Measurements from ENCODE around the gene NTM.

The NTM gene

DNA sequence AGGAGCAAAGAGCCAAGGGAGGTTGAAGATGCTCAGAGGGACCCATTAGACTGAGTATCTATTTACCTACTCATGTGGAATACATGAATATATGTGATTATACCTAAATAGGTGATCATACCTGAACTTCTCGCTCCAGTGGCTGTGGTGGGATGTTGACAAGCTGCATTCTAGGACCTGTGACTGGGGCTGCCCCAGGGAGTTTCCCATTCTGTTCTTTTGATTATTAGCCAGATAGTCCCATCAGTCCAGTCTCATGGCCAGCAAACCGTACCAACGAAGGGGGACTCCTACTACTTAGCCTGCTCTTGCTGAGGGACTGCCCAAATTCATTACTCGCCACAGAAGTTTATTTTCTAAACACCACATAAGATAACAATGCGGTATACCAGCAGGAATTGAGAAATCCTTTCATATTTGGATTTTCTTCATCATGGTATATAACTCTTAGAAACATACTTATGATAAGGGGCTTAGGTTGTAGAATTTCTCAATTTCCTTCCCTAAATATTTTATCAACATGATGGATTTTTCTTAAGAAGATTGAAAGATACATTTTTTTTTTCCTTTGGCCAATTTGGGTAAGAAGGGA lies 273.9 kb downstream of the NTM start:
- Histone ChIP-seq H3K4me3 (no peak overlapping the region), H3K9ac (ENCODE audit: insufficient read length) (no peak overlapping the region), H3K27ac (no peak overlapping the region), H3K9me3 (ENCODE audit: low read depth, low read length) (no peaks in the 10 kb centered on the region), H3K36me3 (ENCODE audit: insufficient read depth, low read length) (no peaks in the 10 kb centered on the region)
- no peak for TF ChIP-seq FOXP2 (optimal IDR thresholded peaks at IDR 0.05; ENCODE audit: control extremely low read depth, extremely low read length, insufficient read depth)
- TF ChIP-seq EZH2 (IDR thresholded peaks at IDR 0.05) = no peak
- TF ChIP-seq POLR2AphosphoS5 (IDR thresholded peaks at IDR 0.05; ENCODE audit: borderline replicate concordance, low read depth, low read length) = no peak
- no peak for DNase-seq (ENCODE audit: low read depth, low spot score)

DNA sequence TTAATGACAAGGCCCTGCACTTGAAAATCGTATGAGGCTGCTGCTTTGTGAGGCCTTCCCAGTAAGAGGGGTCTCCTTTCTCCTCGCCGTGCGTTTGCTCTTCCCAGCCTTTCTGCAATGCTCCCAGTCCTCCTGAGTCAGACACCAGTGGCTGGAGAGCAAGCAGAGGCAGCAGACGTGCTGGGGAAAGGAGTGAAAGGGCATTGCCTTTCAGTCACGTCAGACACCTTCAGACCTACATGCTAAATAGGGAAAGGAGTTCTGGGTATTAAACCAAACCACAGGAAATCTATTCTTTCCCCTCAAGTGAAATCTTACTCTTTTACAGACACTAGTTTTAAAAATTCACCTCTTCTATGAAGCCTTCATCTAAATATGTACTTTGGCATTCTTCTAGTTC lies 274.8 kb downstream of the NTM start:
- no peak overlapping the region for H3K4me3 ChIP-seq
- H3K27ac ChIP-seq = no peak overlapping the region
- H3K9ac ChIP-seq (ENCODE audit: insufficient read length) = no peak overlapping the region
- H3K36me3 ChIP-seq (ENCODE audit: insufficient read depth, low read length) = no peaks in the 10 kb centered on the region
- no peak for TF ChIP-seq EZH2 (IDR thresholded peaks at IDR 0.05)
- TF ChIP-seq FOXP2 (optimal IDR thresholded peaks at IDR 0.05; ENCODE audit: control extremely low read depth, extremely low read length, insufficient read depth) = no peak
- no peak for TF ChIP-seq POLR2AphosphoS5 (IDR thresholded peaks at IDR 0.05; ENCODE audit: borderline replicate concordance, low read depth, low read length)
- no peaks in the 10 kb centered on the region for H3K9me3 ChIP-seq (ENCODE audit: low read depth, low read length)
- no peak for DNase-seq (ENCODE audit: low read depth, low spot score)

DNA sequence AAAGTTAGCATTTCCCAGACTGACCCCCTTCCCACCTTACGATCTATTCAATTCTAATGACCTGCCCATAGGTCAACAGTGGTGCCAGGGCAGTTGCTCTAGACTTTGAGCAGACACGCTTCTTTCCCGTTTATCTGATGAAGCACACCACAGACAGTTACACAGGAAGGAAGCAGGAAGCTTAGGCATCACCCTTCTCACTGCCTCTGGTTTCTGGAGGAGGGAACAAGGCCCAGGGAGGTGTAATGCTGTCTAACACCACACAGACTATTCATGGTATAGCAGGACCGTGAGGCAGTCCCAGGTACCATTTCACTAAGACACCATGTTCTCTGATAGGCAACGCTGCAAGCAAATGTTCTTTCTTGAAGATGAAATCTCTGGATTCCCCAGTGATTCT lies 279.4 kb downstream of the NTM start:
- Histone ChIP-seq H3K27ac (no peak overlapping the region), H3K9me3 (ENCODE audit: low read depth, low read length) (no peaks in the 10 kb centered on the region), H3K9ac (ENCODE audit: insufficient read length) (no peak overlapping the region), H3K4me3 (no peak overlapping the region), H3K36me3 (ENCODE audit: insufficient read depth, low read length) (no peaks in the 10 kb centered on the region)
- no peak for DNase-seq (ENCODE audit: low read depth, low spot score)
- TF ChIP-seq POLR2AphosphoS5 (IDR thresholded peaks at IDR 0.05; ENCODE audit: borderline replicate concordance, low read depth, low read length) = no peak
- no peak for TF ChIP-seq EZH2 (IDR thresholded peaks at IDR 0.05)
- no peak for TF ChIP-seq FOXP2 (optimal IDR thresholded peaks at IDR 0.05; ENCODE audit: control extremely low read depth, extremely low read length, insufficient read depth)

DNA sequence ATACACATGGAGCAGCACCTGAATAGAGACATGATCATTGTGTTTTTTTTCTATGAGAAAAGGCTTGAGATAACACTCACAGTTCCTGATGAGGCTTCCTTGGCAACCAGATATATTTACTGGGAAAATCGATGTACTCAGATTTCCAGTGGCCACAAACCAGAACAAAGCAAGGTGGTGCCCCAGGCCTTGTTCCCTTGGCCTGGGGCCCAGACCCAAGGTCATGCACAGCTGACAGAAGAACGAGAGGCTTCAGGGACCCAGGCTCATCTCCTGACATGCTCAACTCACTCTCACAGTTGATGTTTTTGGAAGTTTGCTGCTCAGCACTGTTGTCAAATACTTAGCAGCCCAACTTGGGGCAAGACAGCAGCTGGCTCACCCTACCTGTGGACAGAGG lies 281.8 kb downstream of the NTM start:
- Histone ChIP-seq H3K9ac (ENCODE audit: insufficient read length) (no peak overlapping the region), H3K9me3 (ENCODE audit: low read depth, low read length) (no peaks in the 10 kb centered on the region), H3K4me3 (no peak overlapping the region), H3K36me3 (ENCODE audit: insufficient read depth, low read length) (no peaks in the 10 kb centered on the region), H3K27ac (no peak overlapping the region)
- TF ChIP-seq EZH2 (IDR thresholded peaks at IDR 0.05) = no peak
- no peak for TF ChIP-seq FOXP2 (optimal IDR thresholded peaks at IDR 0.05; ENCODE audit: control extremely low read depth, extremely low read length, insufficient read depth)
- no peak for DNase-seq (ENCODE audit: low read depth, low spot score)

DNA sequence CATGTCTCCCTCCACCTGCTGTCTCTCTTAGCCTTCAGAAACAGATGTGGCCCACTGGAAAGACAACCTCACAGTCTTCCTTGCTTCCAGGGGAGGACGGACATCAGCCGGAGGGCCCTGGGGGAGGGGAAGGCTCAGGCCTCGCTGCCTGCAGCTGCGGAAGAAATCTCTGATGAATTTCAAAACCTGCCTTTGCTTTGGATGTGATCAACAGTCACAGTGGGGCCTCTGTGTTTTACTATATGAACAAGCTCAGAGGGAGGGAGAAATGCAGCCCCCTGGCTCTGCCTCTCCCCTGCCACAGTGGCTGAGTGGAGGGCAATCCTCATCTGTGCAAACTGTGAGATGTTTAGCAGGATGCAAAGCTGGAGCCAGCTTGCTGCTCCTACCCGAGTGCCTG lies 282.8 kb downstream of the NTM start:
- H3K9ac ChIP-seq (ENCODE audit: insufficient read length) = no peak overlapping the region
- H3K27ac ChIP-seq = no peak overlapping the region
- H3K9me3 ChIP-seq (ENCODE audit: low read depth, low read length) = no peaks in the 10 kb centered on the region
- H3K36me3 ChIP-seq (ENCODE audit: insufficient read depth, low read length) = no peaks in the 10 kb centered on the region
- TF ChIP-seq FOXP2 (optimal IDR thresholded peaks at IDR 0.05; ENCODE audit: control extremely low read depth, extremely low read length, insufficient read depth) (no peak), POLR2AphosphoS5 (IDR thresholded peaks at IDR 0.05; ENCODE audit: borderline replicate concordance, low read depth, low read length) (no peak), EZH2 (IDR thresholded peaks at IDR 0.05) (no peak)
- no peak overlapping the region for H3K4me3 ChIP-seq
- DNase-seq (ENCODE audit: low read depth, low spot score) = no peak

DNA sequence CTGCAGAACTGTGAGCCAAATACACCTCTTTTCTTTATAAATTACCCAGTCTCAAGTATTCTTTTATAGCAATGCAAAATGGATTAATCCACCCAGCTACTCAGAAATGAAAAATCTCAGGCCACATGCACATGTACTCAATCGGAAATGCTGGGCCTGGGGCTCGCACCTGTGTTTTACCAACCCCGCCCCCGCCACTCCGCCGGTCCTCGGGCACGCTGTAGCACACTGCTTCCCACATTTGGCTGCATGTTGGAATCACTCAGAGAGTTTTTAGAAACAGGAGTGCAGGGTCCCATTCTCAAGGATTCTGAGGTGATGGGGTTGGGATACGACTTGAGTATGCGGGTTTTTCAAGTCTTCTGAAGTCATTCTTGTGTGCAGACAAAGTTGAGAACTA lies 284.4 kb downstream of the NTM start:
- Histone ChIP-seq H3K27ac (no peak overlapping the region), H3K4me3 (no peak overlapping the region), H3K36me3 (ENCODE audit: insufficient read depth, low read length) (no peaks in the 10 kb centered on the region), H3K9ac (ENCODE audit: insufficient read length) (no peak overlapping the region), H3K9me3 (ENCODE audit: low read depth, low read length) (no peaks in the 10 kb centered on the region)
- TF ChIP-seq FOXP2 (optimal IDR thresholded peaks at IDR 0.05; ENCODE audit: control extremely low read depth, extremely low read length, insufficient read depth) (no peak), EZH2 (IDR thresholded peaks at IDR 0.05) (no peak), POLR2AphosphoS5 (IDR thresholded peaks at IDR 0.05; ENCODE audit: borderline replicate concordance, low read depth, low read length) (no peak)
- no peak for DNase-seq (ENCODE audit: low read depth, low spot score)

DNA sequence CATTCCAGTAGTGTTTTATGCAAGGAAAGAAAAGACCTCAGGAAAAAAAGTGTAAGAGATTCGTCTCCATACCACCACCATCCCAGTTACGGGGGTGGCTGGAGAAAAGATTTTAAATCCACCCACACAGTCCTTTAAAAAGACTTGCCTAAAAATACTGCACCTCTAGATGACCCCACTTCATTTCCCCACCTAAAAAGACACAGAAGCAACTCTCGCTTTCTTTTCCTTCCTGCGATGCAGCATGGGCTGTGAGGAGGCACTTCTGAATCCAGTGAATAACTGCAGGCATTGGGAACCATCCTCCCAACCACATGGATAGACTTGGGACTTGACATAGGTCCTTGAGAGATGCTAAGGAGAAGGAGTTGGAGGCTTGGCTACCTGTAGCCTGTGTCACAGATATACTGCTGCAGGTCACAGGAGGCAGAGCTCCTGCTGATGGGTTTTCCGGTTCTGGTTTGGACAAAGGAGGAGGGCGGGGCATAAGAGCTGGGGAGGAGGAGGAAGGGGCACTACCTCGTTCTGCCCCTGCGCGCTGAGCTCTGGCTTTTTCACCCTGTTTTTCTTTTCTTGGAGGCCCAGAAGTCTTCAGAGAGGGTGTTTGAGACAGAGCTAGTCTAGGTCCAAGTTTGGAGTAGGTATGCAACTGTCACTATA lies 285.9 kb downstream of the NTM start:
- H3K36me3 ChIP-seq (ENCODE audit: insufficient read depth, low read length) = no peaks in the 10 kb centered on the region
- TF ChIP-seq FOXP2 (optimal IDR thresholded peaks at IDR 0.05; ENCODE audit: control extremely low read depth, extremely low read length, insufficient read depth) (no peak), POLR2AphosphoS5 (IDR thresholded peaks at IDR 0.05; ENCODE audit: borderline replicate concordance, low read depth, low read length) (no peak), EZH2 (IDR thresholded peaks at IDR 0.05) (no peak)
- H3K4me3 ChIP-seq = no peak overlapping the region
- H3K9me3 ChIP-seq (ENCODE audit: low read depth, low read length) = no peaks in the 10 kb centered on the region
- no peak for DNase-seq (ENCODE audit: low read depth, low spot score)
- no peak overlapping the region for H3K27ac ChIP-seq
- no peak overlapping the region for H3K9ac ChIP-seq (ENCODE audit: insufficient read length)

DNA sequence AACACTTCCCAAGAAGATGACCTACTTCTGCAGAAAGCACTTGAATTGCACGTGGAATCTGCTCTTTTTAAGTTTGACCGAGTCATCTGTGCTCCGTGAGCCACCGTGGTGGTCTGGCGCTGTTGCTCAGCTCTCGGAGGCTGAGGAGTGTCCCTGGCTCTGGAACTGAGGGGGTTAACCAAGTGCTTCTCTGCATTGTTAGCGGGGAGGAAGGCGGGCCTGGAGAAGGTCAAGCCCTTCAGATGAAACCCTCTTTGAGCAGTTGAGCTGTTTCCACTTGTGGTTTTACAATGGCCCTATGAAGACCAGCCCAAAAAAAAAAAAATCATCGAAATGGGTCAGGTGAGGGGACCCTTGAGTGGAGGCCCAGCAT lies 286.4 kb downstream of the NTM start:
- Histone ChIP-seq H3K36me3 (ENCODE audit: insufficient read depth, low read length) (no peaks in the 10 kb centered on the region), H3K4me3 (no peak overlapping the region), H3K9me3 (ENCODE audit: low read depth, low read length) (no peaks in the 10 kb centered on the region), H3K27ac (no peak overlapping the region), H3K9ac (ENCODE audit: insufficient read length) (no peak overlapping the region)
- no peak for DNase-seq (ENCODE audit: low read depth, low spot score)
- TF ChIP-seq EZH2 (IDR thresholded peaks at IDR 0.05) (no peak), POLR2AphosphoS5 (IDR thresholded peaks at IDR 0.05; ENCODE audit: borderline replicate concordance, low read depth, low read length) (no peak), FOXP2 (optimal IDR thresholded peaks at IDR 0.05; ENCODE audit: control extremely low read depth, extremely low read length, insufficient read depth) (no peak)

DNA sequence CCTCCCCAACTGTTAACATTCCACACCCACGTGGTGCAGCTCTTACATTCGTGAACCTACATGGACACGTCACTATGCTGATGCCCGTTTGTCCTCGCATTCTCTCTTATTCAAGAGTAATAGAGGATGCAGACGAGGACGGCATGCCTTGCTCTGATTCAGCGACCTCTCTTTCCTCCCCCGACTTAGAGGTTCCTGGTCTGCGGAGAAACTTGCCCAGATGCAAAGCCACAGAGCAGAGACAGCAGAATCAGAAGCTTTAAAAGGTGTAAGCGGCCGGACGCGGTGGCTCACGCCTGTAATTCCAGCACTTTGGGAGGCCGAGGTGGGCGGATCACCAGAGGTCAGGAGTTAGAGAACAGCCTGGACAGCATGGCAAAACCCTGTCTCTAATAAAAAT lies 288.0 kb downstream of the NTM start:
- TF ChIP-seq EZH2 (IDR thresholded peaks at IDR 0.05) = no peak

More for the DNA sequence above, 288.0 kb downstream of the NTM start:
- H3K36me3 ChIP-seq (ENCODE audit: insufficient read depth, low read length) = no peaks in the 10 kb centered on the region
- H3K27ac ChIP-seq = no peak overlapping the region
- H3K4me3 ChIP-seq = no peak overlapping the region
- H3K9me3 ChIP-seq (ENCODE audit: low read depth, low read length) = no peaks in the 10 kb centered on the region
- no peak for DNase-seq (ENCODE audit: low read depth, low spot score)
- H3K9ac ChIP-seq (ENCODE audit: insufficient read length) = no peak overlapping the region
